Stimulated activated CD4-positive, alpha-beta T cell treated with anti-CD3 and anti-CD28 coated beads, Interleukin-2, amount 100 ng/mL, for 4 hours (primary cell): ENCODE results near the gene CCDC183.
"Not testable (repeated sequence)": the region's sequence is repeated elsewhere in the genome, so short reads cannot be mapped to it uniquely, and the experiment has no call there.

Experiments used
- DNase-seq: peaks from one replicate; pipeline ENCODE4 v3.0.0-alpha.2; 2020; ENCODE audit warnings: low read depth

CCDC183 gene

GRCh38 chr9:136760834-136761544 lies 35.1 kb upstream of the CCDC183 start:
- not testable (repeated sequence) for DNase-seq

DNA sequence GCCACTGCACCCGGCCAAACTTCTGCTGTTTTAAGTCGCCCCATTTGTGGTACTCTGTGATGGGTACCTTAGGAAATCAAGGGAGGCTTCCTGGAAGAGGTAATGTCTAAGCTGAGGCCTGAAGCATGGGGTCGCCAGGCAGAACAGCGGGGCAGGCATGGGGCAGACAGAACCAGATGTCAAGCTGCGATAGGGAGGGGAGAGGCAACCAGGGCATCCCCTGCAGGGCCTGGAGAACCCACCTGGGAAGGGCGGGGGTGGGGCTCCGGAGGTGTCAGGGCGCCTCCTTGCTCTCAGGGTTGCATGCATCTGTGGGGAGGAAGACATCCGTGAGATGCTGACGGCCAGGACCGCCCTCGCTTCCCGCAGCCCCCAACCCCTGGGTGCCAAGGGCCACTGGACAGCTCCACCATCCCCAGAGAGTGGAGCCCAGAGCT lies 34.6 kb upstream of the CCDC183 start:
- no peak for DNase-seq

- DNase-seq, result no peak
Observed at GRCh38 chr9:136762221-136762691, 33.9 kb upstream of the CCDC183 start.

DNA sequence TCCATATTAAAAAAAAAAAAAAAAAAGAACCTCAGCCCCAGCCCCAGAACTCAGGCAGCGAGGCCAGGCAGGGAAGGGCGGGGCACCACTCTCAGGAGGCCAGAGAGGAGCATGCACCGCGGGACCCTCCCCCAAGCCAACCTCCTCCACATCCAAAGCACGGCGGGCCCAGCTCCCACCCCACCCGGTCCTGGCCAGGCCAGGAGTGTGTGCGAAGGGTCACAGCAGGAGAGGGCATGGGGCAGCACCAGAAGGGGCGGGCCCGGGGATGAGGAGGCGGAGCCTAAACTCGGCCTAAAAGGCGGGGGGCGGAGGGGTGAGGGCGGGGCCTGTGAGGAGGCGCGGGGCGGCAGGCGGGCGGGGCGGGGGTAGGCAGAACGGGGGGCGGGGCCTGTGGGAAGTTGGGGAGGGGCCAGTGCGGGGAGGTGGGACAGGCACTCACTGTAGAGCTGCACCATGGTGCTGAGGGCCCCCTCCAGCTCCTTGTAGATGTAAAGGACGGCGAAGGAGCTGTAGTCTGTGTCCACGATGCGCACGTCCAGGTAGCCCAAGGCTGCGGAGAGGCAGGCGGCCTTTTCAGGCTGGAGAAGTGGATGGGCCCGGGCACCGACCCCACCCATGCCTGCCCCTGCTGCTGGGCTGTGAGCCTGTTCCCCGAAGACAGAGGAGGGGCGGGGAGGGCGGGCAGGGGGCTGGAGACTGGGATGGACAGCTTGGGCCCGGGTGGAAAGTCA lies 33.1 kb upstream of the CCDC183 start:
- DNase-seq, result peak; percentile 26

GRCh38 chr9:136763649-136764035 lies 32.5 kb upstream of the CCDC183 start:
- DNase-seq, result no peak

DNA sequence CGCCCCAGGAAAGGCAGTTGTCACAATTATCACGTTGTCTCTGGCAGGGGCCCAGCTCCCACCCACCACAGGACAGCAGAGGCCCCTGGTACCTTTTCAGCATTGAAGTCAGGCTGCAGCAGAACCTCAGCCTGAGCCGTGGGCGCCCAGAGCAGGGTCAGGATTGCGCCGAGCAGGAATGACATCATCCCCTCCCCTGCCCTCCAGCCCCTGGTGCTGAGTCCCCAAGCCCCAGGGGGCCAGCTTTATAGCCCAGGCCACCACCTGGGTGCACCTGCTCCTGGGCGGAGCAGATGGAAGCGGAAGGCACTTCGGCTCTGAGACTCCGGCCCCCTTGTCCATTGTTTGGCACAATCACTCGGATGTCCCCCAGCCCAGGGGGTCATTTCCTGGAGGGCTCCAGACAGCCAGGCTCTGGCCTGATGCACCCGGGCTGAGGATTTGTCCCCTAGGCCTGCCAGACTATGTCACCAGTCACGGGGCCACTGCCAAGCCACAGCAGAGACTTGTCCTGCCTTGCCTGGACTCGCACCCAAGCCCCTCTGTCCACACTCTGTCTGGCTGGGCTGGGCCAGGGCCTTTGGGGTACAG lies 31.7 kb upstream of the CCDC183 start, which contains the start of gene LCN15:
LCN15 (minus strand) TSS at position 218 of the 591 bp plus-strand sequence; CDS start at position 188, 30 bp downstream.
- DNase-seq, result no peak

GRCh38 chr9:136765041-136765440 lies 31.1 kb upstream of the CCDC183 start:
- no peak for DNase-seq

- DNase-seq, result not testable (repeated sequence)
Observed at GRCh38 chr9:136765745-136766409, 30.3 kb upstream of the CCDC183 start.

GRCh38 chr9:136766410-136767120 lies 29.6 kb upstream of the CCDC183 start:
- DNase-seq, result not testable (repeated sequence)

- peak; percentile 28 for DNase-seq
Observed at GRCh38 chr9:136769710-136770191, 26.4 kb upstream of the CCDC183 start.

DNA sequence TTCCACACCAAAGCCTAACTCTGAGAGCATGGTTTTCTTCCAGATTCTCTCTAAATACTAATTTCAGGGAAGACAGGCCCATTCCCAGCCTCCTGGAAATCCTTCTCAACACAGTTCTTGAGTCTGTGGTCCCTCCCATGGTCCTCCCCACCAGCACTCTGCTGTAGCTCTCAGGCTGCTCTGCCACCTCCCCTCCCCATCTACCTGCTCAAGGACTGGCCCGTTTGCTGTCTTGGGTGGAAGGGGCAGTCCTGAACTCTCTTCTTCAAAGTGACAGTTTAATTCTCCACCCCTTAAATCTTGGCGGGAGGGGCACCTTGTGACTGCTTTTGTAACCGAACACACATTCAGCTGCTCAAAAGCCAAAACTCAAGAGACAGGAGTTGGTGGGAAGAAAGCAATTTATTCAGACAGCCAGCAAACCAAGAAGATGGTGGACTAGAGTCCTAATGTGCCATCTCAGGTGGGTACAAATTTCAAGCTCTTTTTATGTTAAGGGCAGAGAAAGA lies 24.2 kb upstream of the CCDC183 start:
- DNase-seq, result no peak

- no peak for DNase-seq
Observed at GRCh38 chr9:136773386-136774044, 22.6 kb upstream of the CCDC183 start.

DNA sequence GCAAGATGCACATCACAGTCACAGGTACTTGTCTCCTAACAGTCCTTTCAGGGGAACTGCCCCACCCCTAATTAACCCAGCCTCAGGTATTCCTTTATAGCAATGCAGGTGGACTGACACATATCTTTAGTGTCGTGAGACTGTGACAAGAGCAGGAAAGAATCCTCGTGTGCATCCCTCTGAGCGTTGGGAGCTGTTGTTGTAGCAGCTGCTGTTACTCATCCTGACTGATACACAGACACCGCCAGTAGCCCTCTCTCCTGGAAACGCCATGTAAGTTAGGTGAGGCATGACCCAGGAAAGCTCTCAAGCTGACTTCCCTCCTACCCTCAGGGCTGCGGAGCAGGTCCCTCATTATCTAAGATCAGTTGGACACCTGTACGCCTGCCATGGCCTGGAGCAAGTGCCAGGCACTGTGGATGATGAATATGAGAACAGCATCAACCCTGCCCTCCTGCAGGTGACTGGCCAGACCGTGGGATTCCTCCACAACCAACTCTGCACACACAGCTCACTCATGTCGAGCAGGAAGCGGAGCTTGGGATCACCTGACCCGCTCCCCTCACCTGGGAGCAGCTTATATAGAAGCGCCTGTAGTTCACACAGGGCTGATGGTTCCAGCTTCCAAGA lies 21.6 kb upstream of the CCDC183 start:
- DNase-seq, result no peak

DNA sequence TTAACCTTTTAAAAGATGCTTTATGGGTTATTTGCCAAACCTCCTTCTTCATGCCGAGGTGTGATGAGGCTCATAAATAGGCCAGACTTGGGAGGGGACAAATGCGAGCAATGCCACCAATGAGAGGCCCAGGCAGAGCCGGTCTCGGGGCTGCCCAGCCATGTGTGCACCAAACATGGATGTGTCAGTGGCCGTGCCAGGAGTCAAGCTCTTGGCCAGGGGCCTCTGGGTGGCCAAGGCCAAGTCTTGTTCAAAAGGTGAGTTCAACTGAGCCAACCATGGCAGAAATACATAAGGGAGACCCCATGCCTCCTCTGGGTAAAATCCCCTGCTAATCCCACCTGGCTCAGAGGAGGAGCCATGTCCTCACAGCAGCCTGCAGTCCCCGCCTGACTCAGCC lies 20.9 kb upstream of the CCDC183 start:
- no peak for DNase-seq

DNA sequence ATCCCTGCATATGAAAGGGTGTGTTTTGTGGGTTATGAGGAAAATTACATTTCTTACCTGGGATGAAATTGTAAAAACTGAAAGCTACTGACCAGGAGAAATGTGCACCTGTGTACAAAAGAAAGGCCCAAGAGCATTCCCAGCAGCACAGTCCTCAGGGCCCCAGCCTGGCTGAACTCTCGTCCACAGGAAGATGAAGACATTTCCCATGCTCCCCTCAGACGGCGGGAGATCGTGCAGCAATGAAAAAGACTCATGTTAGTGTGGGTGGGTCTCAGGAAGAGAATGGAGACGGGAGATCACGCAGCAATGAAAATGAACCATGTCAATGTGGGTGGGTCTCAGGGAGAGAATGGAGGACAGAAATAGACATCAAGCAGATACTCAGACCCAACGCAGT lies 19.2 kb upstream of the CCDC183 start:
- no peak for DNase-seq

DNA sequence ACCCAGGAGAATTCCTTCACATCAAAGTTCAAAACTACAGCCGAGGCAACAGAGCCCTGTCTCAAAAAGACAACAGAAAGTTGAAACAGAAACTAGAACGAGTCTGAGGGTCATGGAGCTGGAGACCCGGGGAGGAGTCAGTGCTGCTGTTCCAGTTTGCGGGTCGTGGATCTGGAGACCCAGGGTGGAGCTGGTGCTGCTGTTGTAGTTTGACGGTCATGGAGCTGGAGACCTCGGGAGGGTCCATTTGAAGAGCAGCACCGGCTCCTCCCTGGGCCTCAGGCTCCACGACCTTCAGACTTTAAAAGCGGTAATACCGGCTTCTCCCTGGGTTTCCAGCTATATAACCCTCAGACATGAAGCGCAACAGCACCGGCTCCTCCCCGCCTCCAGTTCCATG lies 18.8 kb upstream of the CCDC183 start:
- DNase-seq, result no peak

DNA sequence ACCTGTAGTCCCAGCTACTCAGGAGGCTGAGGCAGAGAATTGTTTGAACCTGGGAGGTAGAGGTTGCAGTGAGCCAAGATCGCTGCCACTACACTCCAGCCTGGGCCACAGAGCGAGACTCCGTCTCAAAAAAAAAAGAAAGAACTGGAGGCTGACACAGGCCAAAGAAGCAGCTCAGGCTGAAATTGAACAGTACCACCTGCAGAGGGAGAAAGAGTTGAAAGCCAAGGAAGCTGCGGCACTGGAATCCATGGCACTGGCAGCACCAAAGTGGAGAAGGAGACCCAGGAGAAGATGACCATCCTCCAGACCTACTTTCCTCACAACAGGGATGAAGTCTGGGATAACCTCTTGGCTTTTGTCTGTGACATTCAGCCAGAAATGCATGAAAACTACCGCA lies 16.3 kb upstream of the CCDC183 start:
- DNase-seq, result no peak

GRCh38 chr9:136782452-136782851 lies 13.7 kb upstream of the CCDC183 start:
- DNase-seq, result no peak

GRCh38 chr9:136784249-136784996 lies 11.7 kb upstream of the CCDC183 start:
- no peak for DNase-seq

- no peak for DNase-seq
Observed at GRCh38 chr9:136784997-136785361, 11.2 kb upstream of the CCDC183 start.
